Colonic mucosa (tissue), 4 donors: ENCODE results near the gene WARS2. TPM values are rescaled to one million over a fixed set of nuclear protein-coding genes. Genes with fewer than 3 reads are reported as not detected.
"Not testable (repeated sequence)": the region's sequence is repeated elsewhere in the genome, so short reads cannot be mapped to it uniquely, and the experiment has no call there.

Experiments used
- DNase-seq: peaks from one replicate; pipeline ENCODE4 v3.0.0-alpha.2; 2020
- H3K27ac ChIP-seq: fragments of 200-600 bp; one replicate; pipeline ENCODE4 v1.8.0; 2021
- H3K27me3 ChIP-seq: fragments of 200-600 bp; one replicate; pipeline ENCODE4 v1.8.0; 2021
- H3K36me3 ChIP-seq: fragments of 200-600 bp; one replicate; pipeline ENCODE4 v1.8.0; 2021
- H3K4me1 ChIP-seq: fragments of 200-600 bp; one replicate; pipeline ENCODE4 v1.8.0; 2021; ENCODE audit warnings: mild to moderate bottlenecking
- H3K4me3 ChIP-seq: fragments of 200-600 bp; one replicate; pipeline ENCODE4 v1.8.0; 2021
- H3K9ac ChIP-seq, 2 donors: one replicate each; pipeline ENCODE4 v1.7.0; 2013; ENCODE audit warnings: control low read depth in 2 of 2, low read depth in 2 of 2, low read length in 2 of 2
- H3K9me3 ChIP-seq: fragments of 200-600 bp; one replicate; pipeline ENCODE4 v1.8.0; 2021
- CTCF ChIP-seq: fragments of 200-600 bp; IDR thresholded peaks from one replicate; pipeline ENCODE4 v1.8.0; 2022; ENCODE audit warnings: antibody characterized with exemption, mild to moderate bottlenecking
- intact Hi-C: fragments of 100-400 bp; cut with DNase I; formaldehyde crosslinking; loops from one replicate; pipeline ENCODE4 v1.14.1; 2022
- total RNA-seq, 2 donors: library from RNA; stranded (reverse); fragmentation: NEBNext Ultra II Directional in 1 of 2; extraction: Animal tissue kit (Norgen Biotek cat#: 25700) in 1 of 2; gene quantifications; one replicate each; pipeline ENCODE4 v1.2.1, GENCODE V29; 2021
- donor health status: healthy.
- donor health status: DM: no; HTN: no; CAD: no.
- donor health status: DM: no; HTN: no; CAD: no.

Gene WARS2
- total RNA-seq, 2 donors from 2014 or later: 18.1 to 18.2 TPM

DNA sequence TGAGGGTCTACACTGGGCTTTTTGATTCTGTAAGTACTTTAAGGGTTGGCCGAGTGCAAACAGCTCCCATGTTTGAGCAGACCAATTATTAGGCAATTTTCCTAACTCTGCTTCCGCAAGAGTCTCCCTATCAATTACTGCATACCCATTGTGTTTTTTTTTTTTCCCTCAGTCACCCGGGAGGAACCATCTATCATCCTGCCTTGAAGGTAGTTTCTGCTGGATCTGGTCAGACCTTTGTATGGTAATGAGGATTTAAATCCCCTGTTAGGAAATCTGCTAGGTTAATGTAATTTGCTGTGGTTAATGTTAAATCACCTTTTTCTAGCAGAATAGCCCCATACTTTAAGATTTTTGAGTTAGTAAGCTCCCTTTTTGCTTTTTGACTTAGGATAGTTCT is 40.8 kb upstream of the WARS2 start:
- no peak for DNase-seq
- Histone ChIP-seq H3K27ac (no peak overlapping the region), H3K9me3 (no peaks in the 10 kb centered on the region), H3K9ac (no peak overlapping the region), H3K4me3 (no peak overlapping the region), H3K36me3 (no peaks in the 10 kb centered on the region), H3K27me3 (no peaks in the 10 kb centered on the region), H3K4me1 (no peaks in the 10 kb centered on the region)
- TF ChIP-seq CTCF: no peak
- intact Hi-C loops: no loop called here

DNA sequence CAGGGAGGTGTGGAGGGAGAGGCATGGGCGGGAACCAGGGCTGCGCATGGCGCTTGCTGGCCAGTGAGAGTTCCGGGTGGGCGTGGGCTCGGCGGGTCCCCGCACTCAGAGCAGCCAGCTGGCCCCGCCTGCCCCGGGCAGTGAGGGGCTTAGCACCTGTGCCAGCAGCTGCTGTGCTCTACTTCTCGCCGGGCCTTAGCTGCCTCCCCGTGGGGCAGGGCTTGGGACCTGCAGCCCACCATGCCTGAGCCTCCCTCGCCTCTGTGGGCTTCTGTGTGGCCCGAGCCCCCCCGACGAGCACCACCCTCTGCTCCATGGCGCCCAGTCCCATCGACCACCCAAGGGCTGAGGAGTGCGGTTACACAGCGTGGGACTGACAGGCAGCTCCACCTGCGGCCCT is 38.6 kb upstream of the WARS2 start:
- no peaks in the 10 kb centered on the region for H3K9me3 ChIP-seq
- no peak for TF ChIP-seq CTCF
- intact Hi-C loops: no loop called here
- H3K36me3 ChIP-seq: no peaks in the 10 kb centered on the region
- H3K27ac ChIP-seq: no peak overlapping the region
- H3K27me3 ChIP-seq: no peaks in the 10 kb centered on the region
- H3K4me1 ChIP-seq: no peaks in the 10 kb centered on the region
- no peak for DNase-seq
- H3K9ac ChIP-seq: no peak overlapping the region
- no peak overlapping the region for H3K4me3 ChIP-seq

GRCh38 chr1:119172927-119173326 is 32.5 kb upstream of the WARS2 start:
- H3K4me3 ChIP-seq, H3K27ac ChIP-seq, H3K9ac ChIP-seq, DNase-seq, H3K4me1 ChIP-seq, H3K9me3 ChIP-seq, intact Hi-C loops, H3K27me3 ChIP-seq, H3K36me3 ChIP-seq: not testable (repeated sequence)

DNA sequence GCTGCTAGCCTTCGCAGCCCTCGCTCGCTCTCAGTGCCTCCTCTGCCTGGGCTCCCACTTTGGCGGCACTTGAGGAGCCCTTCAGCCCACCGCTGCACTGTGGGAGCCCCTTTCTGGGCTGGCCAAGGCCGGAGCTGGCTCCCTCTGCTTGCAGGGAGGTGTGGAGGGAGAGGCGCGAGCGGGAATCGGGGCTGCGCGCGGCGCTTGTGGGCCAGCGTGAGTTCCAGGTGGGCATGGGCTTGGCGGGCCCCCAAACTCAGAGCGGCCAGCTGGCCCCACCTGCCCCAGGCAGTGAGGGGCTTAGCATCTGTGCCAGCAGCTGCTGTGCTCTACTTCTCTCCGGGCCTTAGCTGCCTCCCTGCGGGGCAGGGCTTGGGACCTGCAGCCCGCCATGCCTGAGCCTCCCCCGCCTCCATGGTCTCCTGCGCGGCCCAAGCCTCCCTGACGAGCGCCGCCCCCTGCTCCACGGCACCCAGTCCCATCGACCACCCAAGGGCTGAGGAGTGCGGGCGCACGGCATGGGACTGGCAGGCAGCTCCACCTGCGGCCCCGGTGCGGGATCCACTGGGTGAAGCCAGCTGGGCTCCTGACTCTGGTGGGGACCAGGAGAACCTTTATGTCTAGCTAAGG is 31.0 kb upstream of the WARS2 start:
- DNase-seq, intact Hi-C loops, H3K27me3 ChIP-seq, H3K4me3 ChIP-seq, H3K4me1 ChIP-seq, H3K27ac ChIP-seq, H3K9ac ChIP-seq, H3K36me3 ChIP-seq, H3K9me3 ChIP-seq: not testable (repeated sequence)

DNA sequence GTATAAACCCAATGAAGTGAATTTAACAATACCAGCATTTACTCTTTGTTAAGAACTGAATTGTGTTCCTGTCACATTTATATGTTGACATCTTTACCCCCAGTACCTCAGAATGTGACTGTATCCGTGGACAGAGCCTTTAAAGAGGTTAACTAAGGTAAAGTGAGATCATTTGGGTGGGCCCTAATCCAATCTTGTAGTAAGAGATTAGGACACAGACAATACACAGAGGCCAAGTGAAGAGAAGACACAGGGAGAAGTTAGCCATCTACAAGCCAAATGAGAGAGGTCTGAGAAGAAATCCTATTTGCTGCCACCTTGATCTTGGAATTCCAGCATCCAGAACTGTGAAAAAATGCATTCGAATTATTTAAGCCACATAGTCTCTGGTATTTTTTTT is 22.9 kb upstream of the WARS2 start:
- Histone ChIP-seq H3K36me3 (no peaks in the 10 kb centered on the region), H3K27ac (no peak overlapping the region), H3K4me1 (no peaks in the 10 kb centered on the region), H3K9ac (no peak overlapping the region), H3K9me3 (no peaks in the 10 kb centered on the region), H3K27me3 (no peaks in the 10 kb centered on the region), H3K4me3 (no peak overlapping the region)
- TF ChIP-seq CTCF: no peak
- intact Hi-C loops: no loop called here
- no peak for DNase-seq

DNA sequence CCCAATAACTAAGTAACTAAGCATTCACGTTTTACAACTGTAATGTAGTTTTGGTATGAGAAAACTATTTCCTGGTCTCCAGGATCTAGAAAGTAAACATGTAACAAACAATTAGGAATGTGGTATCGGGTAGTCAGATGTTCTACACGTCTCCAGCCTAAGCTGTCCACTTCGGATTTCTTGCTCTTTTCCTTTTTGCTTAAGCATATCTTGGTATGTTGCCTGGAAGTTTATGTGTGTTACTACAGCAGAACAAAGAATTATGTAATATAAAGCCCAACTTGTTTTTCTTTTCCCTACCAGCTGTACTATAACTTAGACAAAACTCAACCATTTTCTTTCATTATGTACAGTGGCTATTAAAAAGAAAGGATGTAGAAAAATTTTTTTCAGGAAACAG is 20.4 kb upstream of the WARS2 start:
- H3K9me3 ChIP-seq: no peaks in the 10 kb centered on the region
- intact Hi-C loops: no loop called here

More for the DNA sequence above, 20.4 kb upstream of the WARS2 start:
- DNase-seq: no peak
- Histone ChIP-seq H3K36me3 (no peaks in the 10 kb centered on the region), H3K27me3 (no peaks in the 10 kb centered on the region), H3K27ac (no peak overlapping the region), H3K9ac (no peak overlapping the region), H3K4me3 (no peak overlapping the region), H3K4me1 (no peaks in the 10 kb centered on the region)
- no peak for TF ChIP-seq CTCF
